Measurements from ENCODE around the gene ATP8A1.

GRCh38 chr4:42610941-42611340 is 46.0 kb downstream of the ATP8A1 start:
- TF ChIP-seq POLR2AphosphoS5 (IDR thresholded peaks at IDR 0.05; ENCODE audit: low read depth, low read length): no peak
- TF ChIP-seq POLR2A (IDR thresholded peaks at IDR 0.05; ENCODE audit: low read depth, low read length): no peak
- no peak for TF ChIP-seq PAX5 (IDR thresholded peaks at IDR 0.05; ENCODE audit: insufficient read depth, low read length, severe bottlenecking)
- TF ChIP-seq SPI1 (IDR thresholded peaks at IDR 0.05; ENCODE audit: low read depth, low read length): no peak
